Measurements from ENCODE around the gene DTX2.
"Not testable (repeated sequence)": the region's sequence is repeated elsewhere in the genome, so short reads cannot be mapped to it uniquely, and the experiment has no call there.

DTX2 gene

GRCh38 chr7:76445577-76446008 lies 15.9 kb upstream of the DTX2 start:
- not testable (repeated sequence) for DNase-seq

GRCh38 chr7:76457017-76457416 lies 4.5 kb upstream of the DTX2 start:
- not testable (repeated sequence) for DNase-seq

GRCh38 chr7:76458504-76458903 lies 3.0 kb upstream of the DTX2 start:
- not testable (repeated sequence) for DNase-seq

GRCh38 chr7:76460767-76461166 lies 742 bp upstream of the DTX2 start:
- not testable (repeated sequence) for DNase-seq

- DNase-seq = not testable (repeated sequence)
Measured at GRCh38 chr7:76462271-76462882, 868 bp downstream of the DTX2 start.

GRCh38 chr7:76464959-76465358 lies 3.5 kb downstream of the DTX2 start:
- not testable (repeated sequence) for DNase-seq

GRCh38 chr7:76465950-76466349 lies 4.4 kb downstream of the DTX2 start:
- not testable (repeated sequence) for DNase-seq

- DNase-seq = not testable (repeated sequence)
Measured at GRCh38 chr7:76467743-76468404, 6.4 kb downstream of the DTX2 start.

- DNase-seq = not testable (repeated sequence)
Measured at GRCh38 chr7:76471556-76472221, 10.2 kb downstream of the DTX2 start.

GRCh38 chr7:76473097-76473496 lies 11.6 kb downstream of the DTX2 start:
- DNase-seq = not testable (repeated sequence)

GRCh38 chr7:76476280-76476679 lies 14.8 kb downstream of the DTX2 start:
- not testable (repeated sequence) for DNase-seq

GRCh38 chr7:76476742-76477474 lies 15.4 kb downstream of the DTX2 start:
- DNase-seq = not testable (repeated sequence)

- DNase-seq = not testable (repeated sequence)
Measured at GRCh38 chr7:76479628-76480027, 18.1 kb downstream of the DTX2 start.

- not testable (repeated sequence) for DNase-seq
Measured at GRCh38 chr7:76480403-76481253, 19.1 kb downstream of the DTX2 start.

GRCh38 chr7:76482660-76483059 lies 21.2 kb downstream of the DTX2 start:
- not testable (repeated sequence) for DNase-seq

GRCh38 chr7:76483081-76483480 lies 21.6 kb downstream of the DTX2 start:
- not testable (repeated sequence) for DNase-seq

- not testable (repeated sequence) for DNase-seq
Measured at GRCh38 chr7:76484456-76484855, 22.9 kb downstream of the DTX2 start.

- DNase-seq = not testable (repeated sequence)
Measured at GRCh38 chr7:76485822-76486610, 24.5 kb downstream of the DTX2 start.

GRCh38 chr7:76486618-76487017 lies 25.1 kb downstream of the DTX2 start:
- DNase-seq = not testable (repeated sequence)

GRCh38 chr7:76487969-76488368 lies 26.5 kb downstream of the DTX2 start:
- DNase-seq = not testable (repeated sequence)

GRCh38 chr7:76492139-76492538 lies 30.6 kb downstream of the DTX2 start:
- DNase-seq = not testable (repeated sequence)

Measured in activated effector memory CD4-positive, alpha-beta T cell treated with anti-CD3 and anti-CD28 coated beads, Interleukin-2, amount 50 U/mL, for 16 hours (primary cell).